ENCODE measurements around the gene CEP89.

The CEP89 gene

DNA sequence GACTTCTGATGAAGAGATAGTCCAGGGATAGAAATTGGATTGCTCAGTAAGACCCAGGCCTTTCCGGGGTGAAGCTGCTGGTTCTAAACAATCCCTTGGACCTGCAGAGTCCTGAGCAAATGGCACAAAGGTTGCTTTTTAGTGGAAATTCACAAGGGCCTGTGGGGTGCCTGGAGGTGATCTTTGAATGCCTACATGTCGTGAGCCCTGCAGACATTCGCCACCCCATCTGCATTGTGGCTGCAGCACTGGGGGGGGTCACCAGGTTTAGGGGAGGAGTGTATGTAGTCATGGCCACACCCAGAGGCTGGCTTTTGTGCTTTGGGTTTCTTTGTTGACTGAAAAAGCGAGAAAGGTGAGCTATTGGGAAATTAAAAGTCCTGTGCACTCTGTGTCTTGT is 143.6 kb downstream of the CEP89 start:
- H3K9me2 ChIP-seq (replicated peaks; ENCODE audit: insufficient read depth, low read length): no peaks in the 10 kb centered on the region
- H3F3A ChIP-seq (ENCODE audit: insufficient read depth, low read length): no peaks in the 10 kb centered on the region
- no peak overlapping the region for H3K27ac ChIP-seq (ENCODE audit: low read length)
- H3K9me3 ChIP-seq (replicated peaks; ENCODE audit: insufficient read depth, low read length): no peaks in the 10 kb centered on the region
- peaks cover 11% of the 10 kb centered on the region for H3K27me3 ChIP-seq (replicated peaks; ENCODE audit: insufficient read depth, low read length)
- no peak overlapping the region for H3K4me3 ChIP-seq (ENCODE audit: low read length)
- no peak overlapping the region for H3K4me2 ChIP-seq (ENCODE audit: low read depth, low read length)
- no peaks in the 10 kb centered on the region for H3K36me3 ChIP-seq (replicated peaks; ENCODE audit: insufficient read depth, low read length)
- no peak for DNase-seq
- H3K4me1 ChIP-seq (ENCODE audit: low read length): no peaks in the 10 kb centered on the region
- H4K20me1 ChIP-seq (ENCODE audit: insufficient read depth, low read length): no peaks in the 10 kb centered on the region
- no peaks in the 10 kb centered on the region for H3K79me2 ChIP-seq (ENCODE audit: low read length)
- TF ChIP-seq EZH2phosphoT487 (IDR thresholded peaks at IDR 0.05; ENCODE audit: low read length) (no peak), EZH2 (optimal IDR thresholded peaks at IDR 0.05; ENCODE audit: low read depth, low read length) (no peak)
- TF ChIP-seq, protein P1, sequence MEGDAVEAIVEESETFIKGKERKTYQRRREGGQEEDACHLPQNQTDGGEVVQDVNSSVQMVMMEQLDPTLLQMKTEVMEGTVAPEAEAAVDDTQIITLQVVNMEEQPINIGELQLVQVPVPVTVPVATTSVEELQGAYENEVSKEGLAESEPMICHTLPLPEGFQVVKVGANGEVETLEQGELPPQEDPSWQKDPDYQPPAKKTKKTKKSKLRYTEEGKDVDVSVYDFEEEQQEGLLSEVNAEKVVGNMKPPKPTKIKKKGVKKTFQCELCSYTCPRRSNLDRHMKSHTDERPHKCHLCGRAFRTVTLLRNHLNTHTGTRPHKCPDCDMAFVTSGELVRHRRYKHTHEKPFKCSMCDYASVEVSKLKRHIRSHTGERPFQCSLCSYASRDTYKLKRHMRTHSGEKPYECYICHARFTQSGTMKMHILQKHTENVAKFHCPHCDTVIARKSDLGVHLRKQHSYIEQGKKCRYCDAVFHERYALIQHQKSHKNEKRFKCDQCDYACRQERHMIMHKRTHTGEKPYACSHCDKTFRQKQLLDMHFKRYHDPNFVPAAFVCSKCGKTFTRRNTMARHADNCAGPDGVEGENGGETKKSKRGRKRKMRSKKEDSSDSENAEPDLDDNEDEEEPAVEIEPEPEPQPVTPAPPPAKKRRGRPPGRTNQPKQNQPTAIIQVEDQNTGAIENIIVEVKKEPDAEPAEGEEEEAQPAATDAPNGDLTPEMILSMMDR (IDR thresholded peaks at IDR 0.05; ENCODE audit: low read length): no peak
- no peak overlapping the region for H2AFZ ChIP-seq (ENCODE audit: low read length)
- no peak overlapping the region for H3K9ac ChIP-seq (ENCODE audit: low read length)
